ENCODE results near the gene EPB41L4A. TPM values are rescaled to one million over a fixed set of nuclear protein-coding genes. Genes with fewer than 3 reads are reported as not detected.

EPB41L4A gene
- total RNA-seq, 1 experiment from 2014 or later = 28.6 TPM

- intact Hi-C loops (cut with micrococcal nuclease; ENCODE audit: unreplicated experiment) = loop anchor here (5.0 kb wide), 1 partner anchor 63 kb away; no protein-coding TSS in a partner anchor
- no TSS peak for BruUV-seq (replicated peaks)
- Mint-ChIP-seq H3K27ac (ENCODE audit: unreplicated experiment) (peak overlapping the region; percentile 8), H3K4me1 (ENCODE audit: low read depth, unreplicated experiment) (peaks cover 49% of the 10 kb centered on the region), H3K36me3 (ENCODE audit: insufficient read depth, unreplicated experiment) (no peaks in the 10 kb centered on the region), H3K4me3 (ENCODE audit: low read depth, unreplicated experiment) (no peak overlapping the region), H3K9me3 (ENCODE audit: low read depth, unreplicated experiment) (no peaks in the 10 kb centered on the region), H3K27me3 (ENCODE audit: unreplicated experiment) (no peaks in the 10 kb centered on the region)
- DNase-seq = peak; percentile 58
- CTCF ChIA-PET = interaction anchor here (0.6 to 1.6 kb wide), 4 partner anchors 19 to 180 kb away, joined by 3 to 6 read pairs (median 4); partner anchors contain the start of gene EPB41L4A
- TF ChIP-seq CTCF (IDR thresholded peaks at IDR 0.05; ENCODE audit: unreplicated experiment) = no peak
These were observed 179.1 kb downstream of the EPB41L4A start for GRCh38 chr5:112239996-112240395.

DNA sequence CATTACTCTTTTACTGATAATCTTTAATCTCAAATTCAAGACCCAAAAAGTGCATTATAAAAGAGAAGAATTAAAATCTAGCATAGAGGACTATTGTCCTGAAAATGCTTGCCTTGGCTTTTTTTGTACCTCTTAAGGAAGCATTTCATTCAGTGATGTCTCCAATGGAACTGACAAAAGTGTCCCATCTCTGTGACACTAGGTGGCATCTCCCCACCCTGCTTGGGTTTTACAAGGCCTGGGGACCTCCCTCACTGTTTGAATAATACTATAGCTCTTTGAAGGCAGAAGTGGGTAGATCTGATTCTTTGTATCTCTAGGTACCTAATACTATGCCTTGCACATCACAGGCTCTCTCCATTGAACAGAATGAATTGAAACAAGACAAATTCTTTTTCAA, 180.6 kb downstream of the EPB41L4A start:
- no peaks in the 10 kb centered on the region for H3K27me3 Mint-ChIP-seq (ENCODE audit: unreplicated experiment)
- no peak for TF ChIP-seq CTCF (IDR thresholded peaks at IDR 0.05; ENCODE audit: unreplicated experiment)
- H3K4me3 Mint-ChIP-seq (ENCODE audit: low read depth, unreplicated experiment) = no peak overlapping the region
- peaks cover 59% of the 10 kb centered on the region for H3K4me1 Mint-ChIP-seq (ENCODE audit: low read depth, unreplicated experiment)
- H3K9me3 Mint-ChIP-seq (ENCODE audit: low read depth, unreplicated experiment) = no peaks in the 10 kb centered on the region
- H3K27ac Mint-ChIP-seq (ENCODE audit: unreplicated experiment) = peak overlapping the region; percentile 71
- CTCF ChIA-PET = interaction anchor here (1.2 kb wide), 1 partner anchor 71 kb away, joined by 4 read pairs; no protein-coding TSS in a partner anchor
- intact Hi-C loops (cut with micrococcal nuclease; ENCODE audit: unreplicated experiment) = loop anchor here (1.0 to 5.0 kb wide), 2 partner anchors 28 to 61 kb away; no protein-coding TSS in a partner anchor
- DNase-seq = no peak
- peaks cover 5% of the 10 kb centered on the region for H3K36me3 Mint-ChIP-seq (ENCODE audit: insufficient read depth, unreplicated experiment)
- no TSS peak for BruUV-seq (replicated peaks)

GRCh38 chr5:112237456-112237855, 181.6 kb downstream of the EPB41L4A start:
- peaks cover 69% of the 10 kb centered on the region for H3K4me1 Mint-ChIP-seq (ENCODE audit: low read depth, unreplicated experiment)
- no TSS peak for BruUV-seq (replicated peaks)
- no peak for TF ChIP-seq CTCF (IDR thresholded peaks at IDR 0.05; ENCODE audit: unreplicated experiment)
- H3K36me3 Mint-ChIP-seq (ENCODE audit: insufficient read depth, unreplicated experiment) = peaks cover 5% of the 10 kb centered on the region
- peak overlapping the region; percentile 23 for H3K4me3 Mint-ChIP-seq (ENCODE audit: low read depth, unreplicated experiment)
- CTCF ChIA-PET = interaction anchor here (1.1 to 1.2 kb wide), 2 partner anchors 10 to 70 kb away, joined by 3 to 4 read pairs; no protein-coding TSS in a partner anchor
- no peak for DNase-seq
- H3K9me3 Mint-ChIP-seq (ENCODE audit: low read depth, unreplicated experiment) = no peaks in the 10 kb centered on the region
- no peaks in the 10 kb centered on the region for H3K27me3 Mint-ChIP-seq (ENCODE audit: unreplicated experiment)
- H3K27ac Mint-ChIP-seq (ENCODE audit: unreplicated experiment) = peak overlapping the region; percentile 71
- intact Hi-C loops (cut with micrococcal nuclease; ENCODE audit: unreplicated experiment) = loop anchor here (5.0 kb wide), 1 partner anchor 60 kb away; no protein-coding TSS in a partner anchor

- peaks cover 74% of the 10 kb centered on the region for H3K4me1 Mint-ChIP-seq (ENCODE audit: low read depth, unreplicated experiment)
These were observed 185.1 kb downstream of the EPB41L4A start for GRCh38 chr5:112234000-112234399.

More at GRCh38 chr5:112234000-112234399, 185.1 kb downstream of the EPB41L4A start:
- no peak overlapping the region for H3K4me3 Mint-ChIP-seq (ENCODE audit: low read depth, unreplicated experiment)
- no peaks in the 10 kb centered on the region for H3K9me3 Mint-ChIP-seq (ENCODE audit: low read depth, unreplicated experiment)
- intact Hi-C loops (cut with micrococcal nuclease; ENCODE audit: unreplicated experiment) = no loop called here
- no peak overlapping the region for H3K27ac Mint-ChIP-seq (ENCODE audit: unreplicated experiment)
- CTCF ChIA-PET = interaction anchor here (1.0 kb wide), 1 partner anchor 12 kb away, joined by 3 read pairs; no protein-coding TSS in a partner anchor
- no TSS peak for BruUV-seq (replicated peaks)
- peaks cover 5% of the 10 kb centered on the region for H3K36me3 Mint-ChIP-seq (ENCODE audit: insufficient read depth, unreplicated experiment)
- DNase-seq = no peak
- no peak for TF ChIP-seq CTCF (IDR thresholded peaks at IDR 0.05; ENCODE audit: unreplicated experiment)
- no peaks in the 10 kb centered on the region for H3K27me3 Mint-ChIP-seq (ENCODE audit: unreplicated experiment)
